ENCODE results near the gene SNTA1.
A peak's percentile ranks its signal among the peaks of the same experiment; 100 is the strongest.
"Not testable (repeated sequence)": the region's sequence is repeated elsewhere in the genome, so short reads cannot be mapped to it uniquely, and the experiment has no call there.

The SNTA1 gene

DNA sequence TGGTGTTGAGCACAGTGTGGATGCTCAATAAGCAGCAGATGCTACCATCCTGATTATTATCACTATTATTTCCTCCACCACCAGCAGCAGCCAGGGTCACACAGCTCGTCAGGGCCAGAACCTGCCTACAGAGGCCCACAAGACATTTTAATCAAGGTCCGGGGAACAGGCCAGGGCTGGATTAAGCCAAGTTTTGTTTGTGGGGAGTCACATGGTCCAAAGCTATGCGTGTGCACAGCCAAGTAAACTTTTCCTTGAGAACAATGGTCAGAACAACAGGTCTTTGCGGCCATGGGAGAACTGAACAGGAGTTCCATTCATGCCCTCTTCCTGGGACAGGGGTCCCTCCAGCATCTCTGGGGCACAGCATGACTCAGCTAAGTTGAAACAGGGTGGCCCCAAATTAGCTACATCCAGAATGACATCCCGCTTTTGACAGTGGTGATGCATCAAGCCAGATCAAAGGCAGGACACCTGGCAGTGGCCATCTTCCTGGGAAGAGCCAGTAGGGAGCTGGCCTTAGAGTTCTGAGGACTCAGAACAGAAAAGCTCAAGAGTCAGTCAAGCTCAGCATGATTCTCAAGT, 11.7 kb downstream of the SNTA1 start:
- DNase-seq (ENCODE audit: low read depth, low spot score), result no peak

GRCh38 chr20:33423875-33424274, 19.7 kb downstream of the SNTA1 start:
- not testable (repeated sequence) for DNase-seq (ENCODE audit: low read depth, low spot score)

GRCh38 chr20:33423141-33423834, 20.3 kb downstream of the SNTA1 start:
- no peak for DNase-seq (ENCODE audit: low read depth, low spot score)

DNA sequence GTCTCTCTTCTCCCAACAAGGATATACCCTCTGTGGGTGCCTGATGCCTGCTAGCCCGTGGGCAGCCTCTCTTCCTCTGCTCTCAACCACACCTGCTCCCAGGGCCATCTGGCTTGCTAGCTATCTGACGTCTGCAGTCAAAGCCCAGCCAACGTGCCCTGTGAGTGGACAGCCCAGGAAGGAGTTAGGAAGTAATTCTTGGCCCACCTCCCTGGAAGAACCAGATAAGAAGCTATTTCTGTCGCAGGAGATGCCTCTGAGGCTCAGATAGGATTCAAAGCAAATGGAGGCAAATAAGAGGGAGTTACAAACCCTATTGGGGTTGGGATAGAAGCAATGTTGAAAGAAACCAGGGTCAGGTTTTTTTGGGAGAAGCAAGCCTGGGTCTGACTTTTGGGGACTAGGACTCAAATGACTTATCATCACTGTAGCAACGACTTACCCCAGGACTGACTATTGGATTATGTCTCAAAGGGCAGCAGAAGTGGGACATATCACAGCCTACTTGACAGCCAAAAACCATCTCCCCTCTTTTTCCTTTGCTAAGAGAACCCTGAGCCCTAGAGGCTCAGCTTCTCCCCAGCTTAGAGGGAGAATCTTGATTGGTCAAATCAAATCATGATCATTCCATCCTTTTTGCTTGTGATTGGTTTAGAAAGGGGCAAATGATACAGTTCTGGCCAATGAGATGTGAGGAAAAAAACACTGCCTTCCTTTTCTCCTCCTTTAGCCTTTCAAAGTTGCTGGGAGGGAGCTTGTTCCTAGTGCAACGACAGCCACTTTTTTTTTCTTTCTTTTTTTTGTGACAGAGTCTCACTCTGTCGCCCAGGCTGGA, 24.2 kb downstream of the SNTA1 start:
- no peak for DNase-seq (ENCODE audit: low read depth, low spot score)

GRCh38 chr20:33418033-33418432, 25.5 kb downstream of the SNTA1 start:
- no peak for DNase-seq (ENCODE audit: low read depth, low spot score)

DNA sequence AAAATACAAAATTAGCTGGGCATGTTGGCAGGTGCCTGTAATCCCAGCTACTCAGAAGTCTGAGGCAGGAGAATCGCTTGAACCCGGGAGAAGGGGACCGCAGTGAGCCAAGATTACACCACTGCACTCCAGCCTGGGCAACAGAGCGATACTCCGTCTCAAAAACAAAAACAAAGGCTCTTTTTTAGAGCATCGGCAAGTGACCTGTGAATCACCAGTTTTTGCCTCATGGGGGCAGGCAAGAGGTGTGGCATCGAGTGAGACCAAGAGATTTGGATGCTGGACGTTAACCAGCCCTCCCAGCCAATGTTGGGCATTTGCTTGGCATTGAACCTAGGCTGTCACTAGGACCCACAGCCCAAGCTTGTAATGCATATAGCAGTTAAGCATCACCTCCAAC, 27.6 kb downstream of the SNTA1 start:
- DNase-seq (ENCODE audit: low read depth, low spot score), result no peak

DNA sequence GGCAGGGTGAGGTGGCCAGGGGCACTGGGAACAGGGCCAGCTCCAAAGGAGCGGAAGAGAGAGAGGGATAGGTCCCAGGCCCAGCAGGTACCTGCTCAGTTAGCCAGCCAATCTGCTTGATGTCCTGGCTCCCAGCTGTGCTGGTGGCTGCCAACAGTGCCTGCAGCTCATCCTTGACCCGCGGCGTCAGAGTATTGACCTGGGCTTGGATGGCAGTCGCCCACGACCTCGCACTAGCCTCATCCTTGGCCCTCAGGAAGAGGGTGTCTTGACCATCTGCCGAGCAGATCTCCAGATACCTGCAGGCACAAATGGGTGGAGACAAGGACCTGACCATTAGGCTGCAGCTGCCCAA, 31.1 kb downstream of the SNTA1 start:
- DNase-seq (ENCODE audit: low read depth, low spot score), result no peak

DNA sequence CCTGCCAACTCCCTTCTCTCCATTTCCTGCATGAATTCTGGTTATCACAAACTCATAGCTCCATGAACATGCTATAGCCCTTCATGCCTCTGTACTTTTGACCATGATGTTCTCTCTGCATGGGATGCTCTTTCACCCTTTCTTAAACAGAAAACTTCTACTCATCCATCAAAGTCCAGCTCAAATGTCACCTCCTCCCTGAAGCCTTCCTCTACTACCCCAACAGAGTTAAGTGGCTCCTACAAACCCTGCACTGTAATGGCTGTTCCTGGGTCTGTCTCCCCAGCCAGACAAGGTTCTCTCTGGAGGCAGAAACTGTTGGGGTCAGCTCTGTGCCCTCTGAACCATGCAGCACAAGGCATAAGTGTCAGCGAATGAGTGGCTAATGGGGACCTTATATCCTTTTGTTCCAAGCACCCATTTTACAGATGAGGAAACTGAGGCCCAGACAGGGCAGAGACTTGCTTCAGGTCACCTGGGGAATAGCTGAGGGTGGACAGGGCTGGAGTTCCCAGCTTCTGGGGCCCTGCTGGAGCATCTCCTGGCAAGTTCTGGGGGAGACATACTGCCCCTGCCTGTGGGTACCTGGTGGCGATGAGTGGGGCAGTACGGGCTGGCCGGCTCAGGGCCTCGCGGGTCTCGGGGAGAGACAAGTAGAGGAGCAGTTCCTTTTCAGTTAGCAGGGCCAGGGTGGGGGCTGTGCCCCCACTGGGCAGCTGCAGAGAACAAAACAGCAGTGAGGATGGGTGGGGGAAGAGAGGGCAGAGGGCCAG, 31.7 kb downstream of the SNTA1 start:
- DNase-seq (ENCODE audit: low read depth, low spot score), result no peak

DNA sequence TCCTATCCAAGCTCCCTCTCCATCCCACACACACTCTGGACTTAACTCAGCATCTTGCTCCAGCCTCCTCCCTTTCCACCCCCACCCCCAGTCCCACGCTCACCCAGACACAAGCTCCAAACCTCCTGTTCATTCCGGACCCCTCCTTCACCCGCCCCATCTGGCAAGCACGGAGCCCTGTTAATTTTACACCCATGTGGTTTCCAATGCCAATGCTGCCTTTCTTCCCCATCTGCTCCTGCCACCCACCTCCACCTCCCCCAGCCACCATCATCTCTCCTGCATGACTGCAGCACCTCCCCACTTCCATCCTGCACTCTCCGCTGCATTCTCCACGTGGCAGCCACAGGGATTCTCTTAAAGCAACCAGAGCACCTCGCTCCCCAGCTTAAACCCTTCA, 32.3 kb downstream of the SNTA1 start:
- DNase-seq (ENCODE audit: low read depth, low spot score), result no peak

DNA sequence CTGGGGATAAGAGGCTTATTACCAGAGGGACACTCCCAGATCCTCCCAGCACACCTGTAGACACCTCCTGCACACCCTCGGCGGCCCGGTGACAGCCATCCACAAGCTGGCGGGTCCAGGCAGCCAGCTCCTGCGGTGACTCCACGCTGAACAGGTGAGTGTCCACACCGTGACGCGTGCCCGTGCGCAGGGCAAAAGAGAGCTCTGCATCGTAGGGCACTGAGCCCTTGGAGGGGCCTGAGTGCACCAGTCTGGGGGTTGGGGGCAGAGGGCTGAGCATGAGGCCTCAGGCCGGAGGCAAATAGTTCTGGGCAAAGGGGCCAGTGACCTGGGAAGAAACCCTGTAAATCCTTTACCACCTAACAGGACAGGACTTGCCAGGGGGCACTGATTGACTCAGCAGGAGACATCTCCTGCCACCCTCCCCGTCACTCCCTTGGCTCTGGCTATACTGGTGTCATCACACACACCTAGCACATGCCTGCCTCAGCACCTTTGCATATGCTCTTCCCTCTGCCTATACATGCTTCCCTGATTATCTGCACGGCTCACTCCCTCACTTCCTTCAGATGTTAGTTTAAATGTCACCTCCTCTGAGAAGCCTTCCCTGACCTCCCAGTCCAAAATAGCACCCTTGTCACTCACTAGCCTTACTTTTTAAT, 33.4 kb downstream of the SNTA1 start:
- no peak for DNase-seq (ENCODE audit: low read depth, low spot score)

GRCh38 chr20:33408716-33409654, 34.6 kb downstream of the SNTA1 start:
- DNase-seq (ENCODE audit: low read depth, low spot score), result no peak

GRCh38 chr20:33408313-33408712, 35.2 kb downstream of the SNTA1 start:
- no peak for DNase-seq (ENCODE audit: low read depth, low spot score)

GRCh38 chr20:33407796-33408195, 35.8 kb downstream of the SNTA1 start:
- DNase-seq (ENCODE audit: low read depth, low spot score), result no peak

- DNase-seq (ENCODE audit: low read depth, low spot score), result no peak
Measured at GRCh38 chr20:33407251-33407650, 36.3 kb downstream of the SNTA1 start.

DNA sequence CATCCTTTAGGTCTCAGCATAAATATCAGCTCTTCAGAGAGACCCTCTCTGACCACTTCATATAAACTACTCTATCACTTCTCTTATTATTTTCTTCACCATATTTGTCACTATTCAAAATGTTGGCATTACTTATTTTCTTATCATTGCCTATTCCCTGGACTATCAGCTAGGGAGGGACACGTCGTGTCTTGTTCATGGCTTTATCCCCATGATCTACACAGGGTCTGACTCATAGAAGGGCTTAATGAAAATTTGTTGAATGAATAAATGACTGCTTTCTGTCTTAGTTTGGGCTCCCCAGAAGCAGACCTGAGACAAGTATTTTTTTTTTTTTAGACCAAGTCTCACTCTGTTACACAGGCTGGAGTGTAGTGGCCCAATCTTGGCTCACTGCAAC, 39.3 kb downstream of the SNTA1 start:
- no peak for DNase-seq (ENCODE audit: low read depth, low spot score)

GRCh38 chr20:33401921-33402369, 41.6 kb downstream of the SNTA1 start:
- DNase-seq (ENCODE audit: low read depth, low spot score), result no peak

GRCh38 chr20:33401184-33401920, 42.2 kb downstream of the SNTA1 start, which contains the start of gene CDK5RAP1:
CDK5RAP1 (minus strand) TSS chr20:33401519; CDS start chr20:33397064, 4,455 bp downstream.
- peak; percentile 72 for DNase-seq (ENCODE audit: low read depth, low spot score)

- DNase-seq (ENCODE audit: low read depth, low spot score), result no peak
Measured at GRCh38 chr20:33400812-33401183, 42.8 kb downstream of the SNTA1 start.

DNA sequence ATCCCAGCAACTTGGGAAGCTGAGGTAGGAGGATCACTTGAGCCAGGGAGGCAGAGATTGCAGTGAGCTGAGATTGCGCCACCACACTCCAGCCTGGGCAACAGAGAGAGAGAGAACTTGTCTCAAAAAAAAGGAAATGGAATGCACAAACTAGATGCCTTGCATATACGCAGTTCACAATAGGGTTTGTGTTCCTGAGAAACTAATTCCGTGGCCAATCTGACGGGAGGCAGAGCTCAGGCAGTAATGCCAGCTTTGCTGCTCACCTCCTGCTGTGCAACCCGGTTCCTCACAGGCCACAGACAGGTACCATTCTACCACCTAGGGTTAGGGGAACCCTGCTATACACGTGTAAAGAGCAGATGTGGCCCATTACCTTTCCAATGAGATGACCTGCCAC, 43.6 kb downstream of the SNTA1 start:
- DNase-seq (ENCODE audit: low read depth, low spot score), result no peak

DNA sequence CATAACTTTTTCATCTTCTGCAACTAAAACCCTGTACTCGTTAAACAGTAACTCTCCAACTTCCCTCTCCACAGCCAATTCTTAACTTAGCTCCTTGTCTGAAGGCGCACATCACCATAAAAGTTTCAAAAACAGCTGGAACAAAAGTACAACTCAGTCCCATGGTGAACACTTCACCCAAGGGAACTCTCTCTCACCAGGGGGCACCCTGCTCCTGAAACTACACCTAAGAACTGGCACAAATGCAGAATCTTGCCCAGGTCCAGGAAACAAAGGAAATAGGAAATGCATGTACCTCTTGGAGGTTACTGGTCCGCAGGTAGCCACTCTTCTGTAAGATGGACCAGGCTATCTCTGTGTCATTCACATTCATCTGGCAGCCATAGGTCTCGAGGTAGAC, 48.8 kb downstream of the SNTA1 start:
- no peak for DNase-seq (ENCODE audit: low read depth, low spot score)

All from activated CD4-positive, CD25-positive, alpha-beta regulatory T cell treated with anti-CD3 and anti-CD28 coated beads, Interleukin-2, amount 50 U/mL, for 16 hours (primary cell).